Stimulated activated CD8-positive, alpha-beta memory T cell treated with anti-CD3 and anti-CD28 coated beads, Interleukin-15, amount 100 ng/mL, for 48 hours (primary cell): ENCODE results near the gene CDC42EP5.

ENCODE experiments used
- DNase-seq, 2 donors: peaks; one replicate each; pipeline ENCODE4 v3.0.0-alpha.2; 2020; ENCODE audit warnings: low read depth in 2 of 2

The CDC42EP5 gene

DNA sequence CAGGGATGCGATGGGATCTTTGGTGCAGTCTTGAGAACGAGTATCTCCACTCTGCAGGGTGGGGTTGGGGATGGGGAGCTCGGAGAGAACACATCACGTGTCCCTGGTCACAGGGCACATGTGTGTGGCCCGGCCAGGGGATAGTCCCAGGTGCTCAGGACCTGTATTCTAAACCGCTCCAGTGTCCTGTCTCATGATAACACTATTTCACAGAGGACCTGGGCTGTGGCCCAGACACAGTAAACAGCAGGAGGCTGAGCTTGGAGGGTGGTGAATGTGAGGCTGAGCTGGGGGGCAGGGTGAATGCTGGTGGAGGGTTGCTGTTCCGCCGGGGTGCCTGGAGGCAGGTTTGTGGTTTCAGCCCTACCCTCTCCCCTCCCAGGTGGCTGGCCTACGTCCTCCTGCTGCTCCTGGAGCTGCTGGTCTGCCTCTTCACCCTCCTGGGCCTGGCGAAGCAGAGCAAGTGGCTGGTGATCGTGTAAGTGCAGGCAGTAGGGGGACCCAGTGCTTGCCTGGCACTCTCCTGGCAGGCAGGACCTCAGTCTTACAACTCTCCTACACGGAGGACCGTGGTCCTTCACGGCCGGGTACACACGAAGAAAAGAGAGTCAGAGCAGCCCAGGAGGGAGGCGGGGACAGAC is 46.7 kb downstream of the CDC42EP5 start:
- no peak for DNase-seq

GRCh38 chr19:54425382-54425723 is 47.7 kb downstream of the CDC42EP5 start:
- DNase-seq, result no peak

DNA sequence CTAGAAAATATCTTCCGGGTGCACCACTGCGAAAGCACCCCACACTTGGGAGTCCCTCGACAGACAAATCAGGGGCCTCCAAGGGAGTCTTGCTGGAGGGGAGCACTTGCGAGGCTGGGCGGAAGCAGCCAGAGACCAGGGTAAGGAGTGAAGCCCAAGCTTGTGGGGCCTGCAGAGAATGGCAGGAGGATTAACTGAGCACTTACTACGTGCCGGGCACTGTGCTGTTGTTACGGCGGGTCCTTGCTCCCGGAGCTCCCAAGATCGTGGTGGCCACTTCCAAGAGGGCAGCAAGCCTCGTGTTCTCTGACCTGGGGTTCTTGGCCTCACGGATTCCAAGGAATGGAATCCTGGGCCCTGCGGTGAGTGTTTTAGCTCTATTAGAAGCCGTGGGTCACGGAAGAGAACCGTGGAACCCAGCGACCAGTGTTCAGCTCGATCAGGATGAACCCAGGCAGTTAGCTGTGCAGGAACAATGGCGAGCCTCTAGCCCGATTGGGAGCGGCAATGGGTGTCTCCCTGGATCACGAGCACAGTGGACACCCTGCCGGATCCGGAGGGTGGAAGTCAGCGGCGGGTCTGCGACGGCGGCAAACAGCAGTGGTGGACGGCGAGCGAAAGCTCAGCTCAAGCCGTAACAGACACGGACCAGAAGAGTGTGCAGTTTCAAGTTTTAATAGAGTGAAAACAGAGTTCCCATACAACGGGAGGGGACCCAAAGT is 48.3 kb downstream of the CDC42EP5 start:
- no peak for DNase-seq

GRCh38 chr19:54424201-54424600 is 48.9 kb downstream of the CDC42EP5 start:
- no peak for DNase-seq

DNA sequence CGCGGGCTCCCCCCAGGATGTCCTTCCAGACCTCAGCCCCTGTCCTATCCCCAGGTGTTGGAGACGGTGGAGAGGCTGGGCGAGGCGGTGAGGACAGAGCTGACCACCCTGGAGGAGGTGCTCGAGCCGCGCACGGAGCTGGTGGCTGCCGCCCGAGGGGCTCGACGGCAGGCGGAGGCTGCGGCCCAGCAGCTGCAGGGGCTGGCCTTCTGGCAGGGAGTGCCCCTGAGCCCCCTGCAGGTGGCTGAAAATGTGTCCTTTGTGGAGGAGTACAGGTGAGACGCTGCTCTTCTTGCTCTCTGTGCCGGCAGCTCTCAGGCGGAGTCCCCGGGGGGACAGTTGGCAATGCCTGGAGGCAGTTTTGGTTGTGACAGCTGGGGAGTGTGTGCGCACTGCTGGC is 51.0 kb downstream of the CDC42EP5 start:
- no peak for DNase-seq

GRCh38 chr19:54421521-54421920 is 51.6 kb downstream of the CDC42EP5 start:
- no peak for DNase-seq

- no peak for DNase-seq
Observed at GRCh38 chr19:54421169-54421516, 52.0 kb downstream of the CDC42EP5 start.

GRCh38 chr19:54420383-54421168 is 52.5 kb downstream of the CDC42EP5 start:
- no peak for DNase-seq

DNA sequence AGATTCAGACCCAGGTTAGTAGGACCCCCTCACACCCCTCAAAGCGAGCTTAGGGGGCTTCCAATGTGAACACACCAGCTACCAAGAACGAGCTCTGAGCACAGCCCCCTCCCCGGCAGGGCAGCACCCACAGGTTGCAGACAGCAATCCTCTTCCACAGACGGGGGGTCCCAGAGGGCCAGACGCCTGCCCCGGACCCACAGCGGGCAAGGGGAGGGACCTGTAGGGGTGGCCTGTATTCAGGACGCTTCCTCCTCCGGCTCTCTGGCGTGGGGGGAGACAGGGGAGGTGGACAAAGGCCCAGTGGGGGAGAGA is 53.1 kb downstream of the CDC42EP5 start:
- no peak for DNase-seq

DNA sequence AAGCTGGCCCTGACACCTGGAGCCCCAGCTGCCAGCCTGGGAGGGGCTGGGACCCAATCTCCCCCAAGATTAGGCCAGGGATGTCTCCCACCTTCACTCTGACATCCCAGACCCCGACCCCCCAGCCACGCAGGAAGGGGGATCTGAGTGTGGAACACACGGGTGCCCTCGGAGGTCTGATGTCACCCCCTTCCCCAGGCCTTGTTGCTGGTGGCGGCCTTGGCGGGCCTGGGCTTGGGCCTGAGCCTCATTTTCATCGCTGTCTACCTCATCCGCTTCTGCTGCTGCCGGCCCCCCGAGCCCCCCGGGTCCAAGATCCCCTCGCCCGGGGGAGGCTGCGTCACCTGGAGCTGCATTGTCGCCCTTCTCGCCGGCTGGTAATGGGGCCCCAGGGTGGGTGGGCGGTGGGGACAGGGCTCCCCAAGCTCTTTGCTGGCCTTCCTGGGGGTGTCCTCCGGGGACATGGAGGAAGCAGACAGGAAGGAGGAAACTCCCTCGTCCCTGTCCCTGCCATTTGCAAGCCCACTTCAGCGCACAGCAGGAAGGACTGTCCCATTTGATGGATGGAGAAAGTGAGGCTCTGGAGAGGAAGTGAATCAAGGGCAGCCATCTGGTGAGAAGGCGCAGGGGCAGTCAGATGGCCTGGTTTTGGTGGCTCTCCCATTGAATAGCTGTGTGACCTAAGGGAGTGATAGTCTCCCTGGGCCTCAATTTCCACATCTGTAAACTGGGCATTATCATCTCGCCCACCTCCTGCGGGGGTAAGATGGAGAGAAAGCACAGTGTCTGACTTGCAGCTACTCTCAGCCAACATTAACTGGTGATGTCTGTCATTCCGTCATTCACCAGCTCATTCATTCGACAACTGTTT is 53.9 kb downstream of the CDC42EP5 start:
- DNase-seq, result no peak

GRCh38 chr19:54418030-54418929 is 54.8 kb downstream of the CDC42EP5 start:
- no peak for DNase-seq

GRCh38 chr19:54416695-54417491 is 56.2 kb downstream of the CDC42EP5 start:
- DNase-seq, result no peak

DNA sequence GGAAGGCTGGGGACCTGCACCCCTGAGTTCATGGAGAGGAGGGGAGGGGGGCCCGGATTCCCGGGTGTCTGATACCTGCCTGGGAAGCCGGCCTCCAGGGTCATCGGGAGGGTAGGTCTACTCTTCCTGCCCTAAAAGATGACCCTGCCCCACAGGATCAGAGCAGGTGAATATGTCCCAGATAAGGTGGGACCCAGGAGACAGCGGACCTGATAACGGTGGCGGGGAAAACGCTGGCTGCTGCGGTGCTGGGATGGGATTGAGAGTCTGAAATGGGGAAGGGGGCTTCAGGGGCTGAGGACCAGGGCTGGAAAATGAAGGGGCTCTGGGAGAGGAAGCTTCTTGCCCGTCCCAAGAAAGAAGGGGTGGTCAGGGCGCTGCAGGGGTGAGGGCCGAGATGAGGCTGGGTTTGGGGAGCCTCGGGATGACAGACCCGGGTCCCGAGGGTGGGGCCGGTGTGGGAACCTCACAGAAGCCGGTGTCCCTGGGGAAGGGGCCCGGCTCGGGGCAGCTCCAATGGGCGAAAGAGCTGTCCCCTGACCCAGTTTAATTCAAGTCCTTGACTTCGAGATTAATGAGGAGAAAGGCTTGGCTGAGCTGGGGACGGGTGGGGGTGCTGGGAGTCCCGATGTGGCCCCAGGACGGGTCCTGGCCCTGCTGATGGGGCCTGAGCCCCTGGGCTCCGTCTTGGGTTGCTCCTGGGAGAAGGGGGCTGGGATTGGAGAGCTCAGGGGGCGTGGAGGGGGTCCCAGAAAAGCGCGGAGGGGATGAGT is 57.0 kb downstream of the CDC42EP5 start:
- DNase-seq, result no peak

DNA sequence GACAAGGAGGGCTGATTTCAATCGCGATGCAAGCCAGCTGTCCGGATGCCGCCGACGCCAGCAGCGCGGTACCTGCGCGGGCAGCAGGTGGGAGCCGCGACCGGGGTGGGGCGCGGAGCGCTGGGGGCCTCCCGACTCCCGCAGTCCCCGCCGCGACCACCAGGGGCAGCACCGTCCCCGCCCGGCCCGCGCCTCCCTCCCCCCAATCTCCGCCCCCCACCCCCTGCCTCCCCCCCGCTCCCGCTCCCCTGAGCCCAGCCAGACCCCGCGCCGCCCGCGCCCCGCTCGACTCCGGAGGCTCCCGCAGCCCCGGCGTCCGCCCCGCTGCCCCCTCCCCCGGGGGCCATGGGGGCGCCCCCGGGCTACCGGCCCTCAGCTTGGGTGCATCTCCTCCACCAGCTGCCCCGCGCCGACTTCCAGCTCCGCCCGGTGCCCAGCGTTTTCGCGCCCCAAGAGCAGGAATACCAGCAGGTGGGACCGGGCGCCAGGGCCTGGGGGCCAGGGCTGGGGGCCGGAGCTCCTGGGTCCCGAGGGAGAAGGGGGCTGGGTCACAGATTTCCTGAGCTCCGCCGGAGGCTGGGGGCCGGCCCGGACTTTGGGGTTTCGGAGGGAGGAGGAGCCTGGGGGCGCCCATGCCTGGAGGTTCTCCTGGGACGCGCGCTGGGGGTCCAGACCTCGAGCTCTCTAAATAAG is 57.7 kb downstream of the CDC42EP5 start, which contains the start of gene TTYH1:
TSS of gene TTYH1 (plus strand) at position 257 of the 693 bp plus-strand sequence. CDS start at position 346, 89 bp downstream.
- DNase-seq, result peak; percentile 20 to 27
